Measurements from ENCODE around the gene GPR183. TPM values are rescaled to one million over a fixed set of nuclear protein-coding genes. Genes with fewer than 3 reads are reported as not detected.

The GPR183 gene
- total and polyA plus RNA-seq, 10 of the 15 experiments (the other 5 are each of a cell fraction or from before 2014, with no cell fraction given): 134 to 669 (median 225) TPM

DNA sequence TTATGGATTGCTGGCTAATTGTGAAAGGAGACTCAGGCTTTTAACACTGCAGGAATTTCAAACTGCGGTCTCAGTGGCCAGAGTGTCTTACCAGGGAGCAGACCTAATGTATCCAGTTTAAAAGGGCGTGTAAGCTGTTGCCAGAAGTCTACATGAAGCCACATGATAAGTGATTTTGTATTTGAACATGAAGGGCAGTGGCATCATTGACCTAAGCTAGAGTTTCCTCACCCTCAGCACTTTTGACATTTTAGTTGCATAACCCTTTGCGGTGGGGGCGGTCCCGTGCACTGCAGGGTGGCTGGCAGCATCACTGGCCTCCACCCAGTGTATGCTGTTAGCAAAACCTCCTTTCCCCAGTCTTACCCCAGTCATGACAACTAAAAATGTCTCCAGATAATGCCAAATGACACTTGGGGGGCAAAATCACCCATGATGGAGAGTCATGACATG, 25.4 kb downstream of the GPR183 start:
- WGBS (ENCODE audit: insufficient coverage, insufficient replicate concordance, low lambda C conversion rate, missing lambda C conversion rate): 1% methylated on average over 5 of the region's 5 CpGs
- Histone ChIP-seq H2AFZ (ENCODE audit: control insufficient read depth, low read depth, low read length) (no peak overlapping the region), H3K4me1 (ENCODE audit: control insufficient read depth, insufficient read depth, low read length) (peaks cover 53% of the 10 kb centered on the region), H4K20me1 (ENCODE audit: control insufficient read depth, insufficient read depth) (no peaks in the 10 kb centered on the region), H3K9me3 (replicated peaks; ENCODE audit: control insufficient read depth, insufficient read depth, low read length) (no peaks in the 10 kb centered on the region), H3K27ac (ENCODE audit: control insufficient read depth, insufficient read depth) (peak overlapping the region; percentile 79), H3K9ac (ENCODE audit: control insufficient read depth, insufficient read depth, low read length) (peak overlapping the region; percentile 2), H3K4me2 (ENCODE audit: control insufficient read depth, insufficient read depth) (peak overlapping the region; percentile 80), H3K27me3 (replicated peaks in 1 of 2; ENCODE audit: control insufficient read depth in 2 of 2, insufficient read depth in 2 of 2, low read length in 1 of 2) (no peaks in the 10 kb centered on the region), H3K36me3 (ENCODE audit: control insufficient read depth in 2 of 2, insufficient read depth in 2 of 2, low read length in 1 of 2) (no peaks in the 10 kb centered on the region; a peak in 2 of 4 replicates), H3K79me2 (ENCODE audit: control insufficient read depth, insufficient read depth, low read length) (peaks cover 13% of the 10 kb centered on the region), H3K4me3 (peak overlapping the region; percentile 8)
- FAIRE-seq (peak; percentile 66), ATAC-seq (peak; percentile 89), DNase-seq (ENCODE audit: low read depth, low spot score) (no peak)
- SMC1A ChIA-PET (ENCODE audit: uncharacterized antibody, unreplicated experiment): interaction anchor here (0.7 to 8.5 kb wide), 27 partner anchors 11 to 154 kb away, joined by 3 to 132 read pairs (median 5); partner anchors contain the start of genes GPR18 and GPR183
- intact Hi-C loops (cut with micrococcal nuclease; ENCODE audit: unreplicated experiment): loop anchor here (2.0 to 5.0 kb wide), 2 partner anchors 19 to 150 kb away; no protein-coding TSS in a partner anchor
- POLR2A ChIA-PET: interaction anchor here (0.7 to 4.6 kb wide), 10 partner anchors 9 to 139 kb away, joined by 3 to 28 read pairs (median 4); no protein-coding TSS in a partner anchor
- BruUV-seq (replicated peaks): no TSS peak
- RAD21 ChIA-PET (ENCODE audit: unreplicated experiment): interaction anchor here (0.9 to 7.9 kb wide), 21 partner anchors 10 to 152 kb away, joined by 3 to 106 read pairs (median 6); partner anchors contain the start of genes GPR18, GPR183 and UBAC2
- CTCF ChIA-PET: interaction anchor here (1.0 to 6.7 kb wide), 10 partner anchors 11 to 154 kb away, joined by 3 to 54 read pairs (median 6); no protein-coding TSS in a partner anchor
- in situ Hi-C loops (cut with MboI): no loop called here
- TF ChIP-seq JUND (IDR thresholded peaks at IDR 0.05; ENCODE audit: low read depth, low read length) (no peak), ZNF207 (IDR thresholded peaks at IDR 0.05; ENCODE audit: borderline replicate concordance) (no peak), YBX1 (IDR thresholded peaks at IDR 0.05) (no peak), ETV6 (conservative IDR thresholded peaks at IDR 0.05 in 1 of 2, IDR thresholded peaks at IDR 0.05 in 1 of 2; ENCODE audit: borderline replicate concordance in 1 of 2, low read depth in 1 of 2) (peak in 1 of 2 experiments; percentile 26; a peak in 2 of 4 replicates), BHLHE40 (IDR thresholded peaks at IDR 0.05; ENCODE audit: borderline replicate concordance in 1 of 2, low read depth in 2 of 2, low read length in 1 of 2) (peak; percentile 87 to 93), MYC (IDR thresholded peaks at IDR 0.05; ENCODE audit: insufficient read depth, insufficient read length, insufficient replicate concordance, low read length, severe bottlenecking) (peak; percentile 37), EP300 (IDR thresholded peaks at IDR 0.05; ENCODE audit: borderline replicate concordance in 1 of 2, control insufficient read depth in 1 of 2, low read depth in 2 of 2, low read length in 2 of 2) (no peak), POU2F2 (IDR thresholded peaks at IDR 0.05; ENCODE audit: borderline replicate concordance, low read depth, low read length) (peak; percentile 8; the same call in 1 of the 3 replicates), IKZF2 (IDR thresholded peaks at IDR 0.05) (no peak), TBL1XR1 (IDR thresholded peaks at IDR 0.05; ENCODE audit: low read depth, low read length) (peak; percentile 59; the same call in 1 of the 2 replicates), ASH2L (IDR thresholded peaks at IDR 0.05; ENCODE audit: borderline replicate concordance, low read depth) (no peak), CBFB (IDR thresholded peaks at IDR 0.05; ENCODE audit: low read depth) (peak; percentile 19; the same call in 1 of the 2 replicates), RAD21 (IDR thresholded peaks at IDR 0.05; ENCODE audit: insufficient read depth, low read depth, low read length) (no peak), JUNB (IDR thresholded peaks at IDR 0.05) (no peak; the same call in 1 of the 2 replicates), CHD2 (IDR thresholded peaks at IDR 0.05; ENCODE audit: borderline replicate concordance, low read depth, low read length) (no peak), CEBPB (IDR thresholded peaks at IDR 0.05; ENCODE audit: borderline replicate concordance in 1 of 2, low read depth in 2 of 2, low read length in 2 of 2) (peak in 1 of 2 experiments; percentile 77; a peak in 1 of 4 replicates), PML (IDR thresholded peaks at IDR 0.05; ENCODE audit: low read length) (no peak; the same call in none of the 2 replicates)
- TF ChIP-seq, protein P1, sequence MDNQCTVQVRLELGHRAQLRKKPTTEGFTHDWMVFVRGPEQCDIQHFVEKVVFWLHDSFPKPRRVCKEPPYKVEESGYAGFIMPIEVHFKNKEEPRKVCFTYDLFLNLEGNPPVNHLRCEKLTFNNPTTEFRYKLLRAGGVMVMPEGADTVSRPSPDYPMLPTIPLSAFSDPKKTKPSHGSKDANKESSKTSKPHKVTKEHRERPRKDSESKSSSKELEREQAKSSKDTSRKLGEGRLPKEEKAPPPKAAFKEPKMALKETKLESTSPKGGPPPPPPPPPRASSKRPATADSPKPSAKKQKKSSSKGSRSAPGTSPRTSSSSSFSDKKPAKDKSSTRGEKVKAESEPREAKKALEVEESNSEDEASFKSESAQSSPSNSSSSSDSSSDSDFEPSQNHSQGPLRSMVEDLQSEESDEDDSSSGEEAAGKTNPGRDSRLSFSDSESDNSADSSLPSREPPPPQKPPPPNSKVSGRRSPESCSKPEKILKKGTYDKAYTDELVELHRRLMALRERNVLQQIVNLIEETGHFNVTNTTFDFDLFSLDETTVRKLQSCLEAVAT (IDR thresholded peaks at IDR 0.05): peak; percentile 34; the same call in 1 of the 2 replicates
- TF ChIP-seq, protein P2, sequence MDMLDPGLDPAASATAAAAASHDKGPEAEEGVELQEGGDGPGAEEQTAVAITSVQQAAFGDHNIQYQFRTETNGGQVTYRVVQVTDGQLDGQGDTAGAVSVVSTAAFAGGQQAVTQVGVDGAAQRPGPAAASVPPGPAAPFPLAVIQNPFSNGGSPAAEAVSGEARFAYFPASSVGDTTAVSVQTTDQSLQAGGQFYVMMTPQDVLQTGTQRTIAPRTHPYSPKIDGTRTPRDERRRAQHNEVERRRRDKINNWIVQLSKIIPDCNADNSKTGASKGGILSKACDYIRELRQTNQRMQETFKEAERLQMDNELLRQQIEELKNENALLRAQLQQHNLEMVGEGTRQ (IDR thresholded peaks at IDR 0.05; ENCODE audit: borderline replicate concordance, low read depth, low read length): no peak
- TF ChIP-seq, protein P3, sequence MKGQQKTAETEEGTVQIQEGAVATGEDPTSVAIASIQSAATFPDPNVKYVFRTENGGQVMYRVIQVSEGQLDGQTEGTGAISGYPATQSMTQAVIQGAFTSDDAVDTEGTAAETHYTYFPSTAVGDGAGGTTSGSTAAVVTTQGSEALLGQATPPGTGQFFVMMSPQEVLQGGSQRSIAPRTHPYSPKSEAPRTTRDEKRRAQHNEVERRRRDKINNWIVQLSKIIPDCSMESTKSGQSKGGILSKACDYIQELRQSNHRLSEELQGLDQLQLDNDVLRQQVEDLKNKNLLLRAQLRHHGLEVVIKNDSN (IDR thresholded peaks at IDR 0.05; ENCODE audit: borderline replicate concordance, extremely low read length, insufficient read depth, low read depth, low read length): no peak

Measured in GM12878 (cell line).